Tibial artery (tissue), 4 donors: ENCODE results near the gene RPTOR.

ENCODE experiments used
- DNase-seq, 2 donors: peaks; one replicate each; pipeline ENCODE4 v3.0.0-alpha.2; 2019
- H3K27ac ChIP-seq, 2 donors: fragments of 200-600 bp; sonication (generic) in 1 of 2; 1 replicate in 1 of 2; 2 replicates in 1 of 2; pipeline ENCODE4 v1.5.1; 2018 to 2019; ENCODE audit warnings: mild to moderate bottlenecking in 1 of 2
- H3K27me3 ChIP-seq, 2 donors: fragments of 200-600 bp; sonication (generic) in 1 of 2; one replicate each; pipeline versions ENCODE4 v1.5.1 to v1.6.0; 2016 to 2019
- H3K36me3 ChIP-seq, 3 donors: fragments of 200-600 bp; sonication (generic) in 2 of 3; one replicate each; pipeline ENCODE4 v1.5.1; 2016 to 2019; ENCODE audit warnings: mild to moderate bottlenecking in 2 of 3
- H3K4me1 ChIP-seq, 4 donors: fragments of 200-600 bp; sonication (generic) in 2 of 4; 1 replicate in 3 of 4; 2 replicates in 1 of 4; pipeline ENCODE4 v1.5.1; 2016 to 2019
- H3K4me3 ChIP-seq, 2 donors: fragments of 200-600 bp; sonication (generic) in 1 of 2; 1 replicate in 1 of 2; 2 replicates in 1 of 2; pipeline ENCODE4 v1.5.1; 2018 to 2019; ENCODE audit warnings: mild to moderate bottlenecking in 2 of 2
- H3K9me3 ChIP-seq, 3 donors: fragments of 200-600 bp; sonication (generic) in 1 of 3; one replicate each; pipeline ENCODE4 v1.5.1; 2016 to 2019
- intact Hi-C: fragments of 100-400 bp; cut with DNase I; formaldehyde crosslinking; loops from one replicate; pipeline ENCODE4 v1.15.0; 2023; ENCODE audit warnings: low total_unique reads
- TF ChIP-seq, protein P1 (sequence below), 2 experiments: fragments of 200-600 bp in 1 of 2; fragments of 450-650 bp in 1 of 2; IDR thresholded peaks; one replicate each; pipeline ENCODE4 v1.5.1; 2017 to 2019; ENCODE audit warnings: antibody characterized with exemption in 2 of 2, mild to moderate bottlenecking in 1 of 2, moderate library complexity in 1 of 2

The RPTOR gene

DNA sequence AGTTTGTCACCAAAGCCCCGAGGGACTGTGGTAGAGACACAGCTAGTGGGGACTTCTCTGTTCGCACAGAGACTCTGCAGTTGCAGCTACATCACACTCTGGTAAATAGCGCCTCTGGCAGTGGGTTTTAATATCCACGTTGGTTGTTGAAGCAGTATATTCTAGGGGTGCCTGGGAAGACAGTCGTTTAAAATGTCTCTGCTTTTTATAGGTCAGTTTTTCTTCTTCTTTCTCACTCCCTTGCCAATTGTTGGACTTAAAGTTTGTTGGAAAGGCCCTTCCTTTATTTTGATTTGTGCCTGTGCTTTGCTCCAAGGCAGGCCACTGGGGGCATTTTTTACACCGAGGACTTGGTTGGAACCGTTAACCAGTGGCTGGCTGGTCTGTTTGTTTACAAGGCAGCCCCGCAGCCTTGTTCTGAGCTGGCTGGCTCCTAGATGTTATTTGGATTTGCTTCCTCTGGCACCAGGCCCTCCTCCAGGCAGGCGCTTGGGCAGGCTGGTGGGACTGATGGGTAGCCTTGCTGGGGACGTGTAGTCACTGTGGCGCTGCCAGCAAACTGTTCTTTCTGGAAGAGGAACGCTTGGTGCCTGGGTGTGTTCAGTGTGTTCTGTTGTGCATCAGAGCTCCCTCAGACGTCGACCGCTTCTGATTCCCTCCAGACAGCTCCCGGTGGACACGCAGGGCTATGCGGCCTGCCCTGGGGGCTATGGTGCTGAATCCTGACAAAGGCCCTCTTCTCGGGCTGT, 228.8 kb downstream of the RPTOR start:
- Histone ChIP-seq H3K9me3 (no peaks in the 10 kb centered on the region), H3K36me3 (peaks cover 0 to 12% (median 0%) of the 10 kb centered on the region in 3 donors), H3K27ac (peak overlapping the region; percentile 59 to 83), H3K4me1 (peaks cover 0 to 18% (median 12%) of the 10 kb centered on the region in 4 donors), H3K27me3 (no peaks in the 10 kb centered on the region), H3K4me3 (no peak overlapping the region)
- intact Hi-C loops: no loop called here
- TF ChIP-seq, protein P1, sequence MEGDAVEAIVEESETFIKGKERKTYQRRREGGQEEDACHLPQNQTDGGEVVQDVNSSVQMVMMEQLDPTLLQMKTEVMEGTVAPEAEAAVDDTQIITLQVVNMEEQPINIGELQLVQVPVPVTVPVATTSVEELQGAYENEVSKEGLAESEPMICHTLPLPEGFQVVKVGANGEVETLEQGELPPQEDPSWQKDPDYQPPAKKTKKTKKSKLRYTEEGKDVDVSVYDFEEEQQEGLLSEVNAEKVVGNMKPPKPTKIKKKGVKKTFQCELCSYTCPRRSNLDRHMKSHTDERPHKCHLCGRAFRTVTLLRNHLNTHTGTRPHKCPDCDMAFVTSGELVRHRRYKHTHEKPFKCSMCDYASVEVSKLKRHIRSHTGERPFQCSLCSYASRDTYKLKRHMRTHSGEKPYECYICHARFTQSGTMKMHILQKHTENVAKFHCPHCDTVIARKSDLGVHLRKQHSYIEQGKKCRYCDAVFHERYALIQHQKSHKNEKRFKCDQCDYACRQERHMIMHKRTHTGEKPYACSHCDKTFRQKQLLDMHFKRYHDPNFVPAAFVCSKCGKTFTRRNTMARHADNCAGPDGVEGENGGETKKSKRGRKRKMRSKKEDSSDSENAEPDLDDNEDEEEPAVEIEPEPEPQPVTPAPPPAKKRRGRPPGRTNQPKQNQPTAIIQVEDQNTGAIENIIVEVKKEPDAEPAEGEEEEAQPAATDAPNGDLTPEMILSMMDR (IDR thresholded peaks at IDR 0.05): peak in 1 of 2 experiments; percentile 36
- DNase-seq: peak; percentile 79 to 93

DNA sequence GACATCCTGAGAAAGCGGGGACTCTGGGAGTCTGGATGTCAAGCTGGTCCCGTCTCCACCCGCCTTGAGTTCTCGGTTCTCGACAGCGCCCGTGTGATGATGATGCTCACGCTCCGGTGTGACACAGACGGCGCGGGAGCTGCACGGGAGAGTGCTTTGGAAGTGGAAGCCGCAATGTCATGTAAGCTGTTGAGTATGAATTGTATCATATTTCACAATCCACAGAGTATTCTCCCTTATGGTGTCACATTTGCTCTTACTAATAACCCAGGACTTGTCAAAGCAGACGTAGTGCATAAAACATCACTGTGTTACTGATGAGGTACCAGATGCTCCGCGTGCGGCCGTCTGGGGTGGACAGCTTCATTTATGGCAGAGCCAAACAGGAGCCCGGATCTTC, 229.5 kb downstream of the RPTOR start:
- H3K4me1 ChIP-seq: peaks cover 0 to 18% (median 12%) of the 10 kb centered on the region in 4 donors
- H3K4me3 ChIP-seq: no peak overlapping the region
- H3K27me3 ChIP-seq: no peaks in the 10 kb centered on the region
- no peak for DNase-seq
- no peaks in the 10 kb centered on the region for H3K9me3 ChIP-seq
- H3K27ac ChIP-seq: peak overlapping the region; percentile 59 to 83
- TF ChIP-seq, protein P1 (IDR thresholded peaks at IDR 0.05): no peak
- H3K36me3 ChIP-seq: peaks cover 0 to 12% (median 0%) of the 10 kb centered on the region in 3 donors
- intact Hi-C loops: no loop called here

DNA sequence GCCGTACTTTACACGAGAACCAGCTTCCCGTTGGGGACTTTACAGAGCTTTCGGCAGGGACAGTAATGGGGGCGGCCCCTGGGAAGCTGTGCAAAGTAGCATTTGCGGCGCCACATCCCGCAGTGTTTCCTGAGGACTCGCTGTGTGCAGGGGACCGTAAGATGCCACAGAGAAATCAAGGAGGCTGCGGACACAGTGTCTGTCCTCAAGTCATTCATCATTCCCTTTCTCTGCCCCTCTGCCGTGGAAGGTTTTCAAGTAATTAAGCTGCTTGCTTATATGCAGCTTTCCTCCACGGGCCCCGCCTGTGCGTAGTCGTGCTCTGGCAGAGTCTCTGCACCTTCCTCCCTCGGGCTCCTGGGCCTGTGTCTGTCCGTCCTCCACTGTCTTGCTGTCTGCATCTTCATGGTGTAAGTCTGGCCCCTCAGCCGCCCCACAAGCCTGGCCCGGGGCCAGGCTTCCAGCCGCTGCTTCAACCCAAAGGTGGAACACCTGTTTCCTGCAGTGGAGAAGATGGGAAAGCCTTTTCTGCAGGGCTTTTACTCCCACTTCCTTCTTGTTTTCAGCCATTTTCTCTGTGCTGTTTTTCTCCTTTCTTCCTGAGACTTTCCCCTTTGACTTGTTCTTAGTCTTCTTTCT, 230.1 kb downstream of the RPTOR start:
- H3K27ac ChIP-seq: peak overlapping the region; percentile 59 to 83
- no peak overlapping the region for H3K4me3 ChIP-seq
- H3K27me3 ChIP-seq: no peaks in the 10 kb centered on the region
- TF ChIP-seq, protein P1 (IDR thresholded peaks at IDR 0.05): no peak
- DNase-seq: no peak
- peaks cover 0 to 12% (median 0%) of the 10 kb centered on the region in 3 donors for H3K36me3 ChIP-seq
- intact Hi-C loops: no loop called here
- peaks cover 0 to 18% (median 12%) of the 10 kb centered on the region in 4 donors for H3K4me1 ChIP-seq
- H3K9me3 ChIP-seq: no peaks in the 10 kb centered on the region

DNA sequence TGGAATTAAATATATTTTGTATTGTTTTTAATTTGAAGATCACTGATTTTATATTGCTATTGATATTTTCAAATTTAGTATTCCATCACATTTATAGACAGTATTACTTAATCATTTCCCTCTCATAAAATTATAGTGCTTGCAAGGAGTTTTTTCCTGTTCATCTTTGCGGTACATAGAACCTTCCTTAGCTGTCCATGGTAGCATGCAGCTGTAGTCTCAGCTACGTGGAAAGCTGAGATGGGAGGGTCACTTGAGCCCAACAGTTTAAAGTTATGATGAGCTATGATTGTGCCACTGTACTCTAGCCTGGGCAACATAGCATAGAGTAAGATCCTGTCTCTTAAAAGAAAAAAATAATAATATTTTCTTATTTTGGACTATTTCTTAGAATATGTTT, 231.2 kb downstream of the RPTOR start:
- Histone ChIP-seq H3K36me3 (peaks cover 0 to 6% (median 0%) of the 10 kb centered on the region in 3 donors), H3K27ac (no peak overlapping the region), H3K4me1 (peaks cover 0 to 19% (median 12%) of the 10 kb centered on the region in 4 donors), H3K4me3 (no peak overlapping the region), H3K27me3 (no peaks in the 10 kb centered on the region), H3K9me3 (no peaks in the 10 kb centered on the region)
- no peak for DNase-seq
- intact Hi-C loops: no loop called here
- TF ChIP-seq, protein P1 (IDR thresholded peaks at IDR 0.05): no peak

DNA sequence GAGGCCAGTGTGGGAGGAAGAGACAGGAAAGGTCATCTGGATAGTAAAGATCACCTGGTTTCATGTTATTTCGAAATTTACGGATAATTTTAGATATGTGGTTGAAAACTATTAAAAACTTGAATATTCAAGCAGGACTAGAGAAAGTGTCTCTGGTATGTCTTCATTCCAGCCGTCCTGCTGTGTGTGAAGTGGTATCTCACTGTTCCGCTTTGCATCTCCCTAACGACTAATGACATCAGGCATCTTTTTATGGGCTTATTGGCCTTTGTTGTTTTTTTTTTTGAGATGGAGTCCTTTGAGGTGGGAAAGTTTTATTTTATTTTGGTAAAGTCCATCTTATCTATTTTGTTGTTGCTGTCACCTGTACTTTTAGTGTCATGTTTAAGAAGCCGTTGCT, 232.6 kb downstream of the RPTOR start:
- Histone ChIP-seq H3K4me3 (no peak overlapping the region), H3K4me1 (peaks cover 0 to 32% (median 13%) of the 10 kb centered on the region in 4 donors), H3K27me3 (no peaks in the 10 kb centered on the region), H3K36me3 (peaks cover 0 to 6% (median 0%) of the 10 kb centered on the region in 3 donors), H3K9me3 (no peaks in the 10 kb centered on the region), H3K27ac (no peak overlapping the region)
- no peak for DNase-seq
- intact Hi-C loops: no loop called here
- TF ChIP-seq, protein P1 (IDR thresholded peaks at IDR 0.05): no peak
